EH (cell line): ENCODE results near the gene ARNT2.

Experiments
- DNase-seq: peaks from one replicate; pipeline ENCODE4 v3.0.0-alpha.2; 2015; ENCODE audit warnings: low read depth

Gene ARNT2

DNA sequence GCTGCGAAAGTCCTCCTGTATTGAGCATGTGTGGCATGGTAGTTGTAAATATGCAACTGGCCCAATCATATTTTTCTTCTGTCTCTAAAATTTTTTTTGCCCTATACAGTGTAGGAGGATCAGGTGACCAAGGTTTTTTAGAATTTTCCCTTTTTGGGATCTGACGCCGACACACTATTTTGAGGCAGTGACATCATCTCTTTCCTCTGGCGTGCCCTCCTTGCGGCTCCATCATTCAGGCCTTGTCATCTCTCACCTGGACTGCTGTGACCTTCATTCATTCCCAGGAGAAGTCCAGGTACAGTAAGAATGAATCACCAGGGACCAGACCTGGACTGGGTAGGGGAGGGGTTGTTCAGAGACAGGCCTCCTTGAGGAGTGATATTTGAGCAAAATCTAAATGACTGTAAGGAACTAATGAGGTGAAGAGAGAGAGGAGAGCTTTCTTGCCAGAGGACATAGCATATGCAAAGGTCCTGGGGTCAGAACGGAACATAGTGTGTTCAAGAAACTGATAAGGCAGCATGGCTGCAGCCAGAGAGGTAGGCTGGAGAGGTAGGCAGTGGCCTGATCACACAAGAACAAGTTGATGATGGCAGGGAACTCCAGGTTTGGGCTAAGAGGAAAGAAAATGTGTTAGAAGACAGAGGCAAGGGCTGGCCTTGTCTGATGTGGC is 38.7 kb downstream of the ARNT2 start:
- DNase-seq, result no peak

DNA sequence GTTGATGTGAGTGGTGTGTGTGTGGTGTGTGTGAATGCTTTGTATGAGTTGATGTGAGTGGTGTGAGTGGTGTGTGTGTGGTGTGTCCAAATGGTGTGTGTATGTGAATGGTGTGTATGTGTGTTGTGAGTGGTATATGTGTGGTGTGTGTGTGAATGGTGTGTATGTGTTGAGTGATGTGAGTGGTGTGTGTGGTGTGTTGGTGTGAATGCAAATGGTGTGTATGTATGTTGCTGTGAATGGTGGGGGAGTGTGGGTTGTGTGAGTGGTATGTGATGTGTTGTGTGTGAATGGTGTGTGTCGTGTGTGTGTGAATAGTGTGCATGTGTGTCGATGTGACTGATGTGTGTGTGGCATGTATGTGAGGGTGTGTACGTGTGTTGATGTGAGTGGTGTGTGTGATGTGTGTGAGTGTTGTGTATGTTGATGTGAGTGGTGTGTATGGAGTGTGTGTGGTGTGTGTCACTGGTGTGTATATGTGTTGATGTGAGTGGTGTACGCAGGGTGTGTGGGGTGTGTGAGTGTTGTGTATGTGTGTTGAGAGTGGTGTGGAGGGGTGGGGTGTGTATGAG is 40.6 kb downstream of the ARNT2 start:
- no peak for DNase-seq

DNA sequence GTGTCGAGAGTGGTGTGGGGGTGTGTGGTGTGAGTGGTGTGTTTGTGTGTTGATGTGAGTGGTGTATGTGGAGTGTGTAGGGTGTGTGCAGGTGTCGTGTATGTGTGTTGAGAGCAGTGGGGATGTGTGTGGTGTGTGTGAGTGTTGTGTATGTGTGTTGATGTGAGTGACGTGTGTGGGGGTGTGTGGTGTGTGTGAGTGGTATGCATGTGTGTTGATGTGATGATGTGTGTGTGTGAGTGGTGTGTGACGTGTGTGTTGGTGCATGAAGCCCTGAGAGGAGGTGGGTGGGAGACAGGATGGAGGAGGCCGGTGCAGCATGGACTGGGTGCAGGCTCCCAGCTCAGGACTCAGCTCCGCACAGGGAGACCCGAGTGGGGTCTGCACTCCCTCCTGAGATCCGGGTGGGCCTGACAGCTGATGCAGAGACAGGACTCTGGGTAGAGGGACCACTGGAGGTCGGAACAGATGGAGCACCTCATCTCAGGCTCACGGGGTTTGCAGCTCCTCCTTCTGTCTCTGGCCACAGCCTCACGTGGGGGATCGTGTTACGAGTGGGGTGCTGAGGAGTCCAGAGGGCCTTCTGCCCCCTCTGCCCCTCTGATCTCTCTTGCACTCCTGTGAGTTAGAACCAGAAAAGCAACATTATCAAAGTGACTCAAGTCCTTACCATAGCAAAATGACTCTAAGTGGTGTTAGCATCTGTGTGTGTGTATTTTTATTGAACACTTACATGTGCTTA is 41.3 kb downstream of the ARNT2 start:
- DNase-seq, result no peak

DNA sequence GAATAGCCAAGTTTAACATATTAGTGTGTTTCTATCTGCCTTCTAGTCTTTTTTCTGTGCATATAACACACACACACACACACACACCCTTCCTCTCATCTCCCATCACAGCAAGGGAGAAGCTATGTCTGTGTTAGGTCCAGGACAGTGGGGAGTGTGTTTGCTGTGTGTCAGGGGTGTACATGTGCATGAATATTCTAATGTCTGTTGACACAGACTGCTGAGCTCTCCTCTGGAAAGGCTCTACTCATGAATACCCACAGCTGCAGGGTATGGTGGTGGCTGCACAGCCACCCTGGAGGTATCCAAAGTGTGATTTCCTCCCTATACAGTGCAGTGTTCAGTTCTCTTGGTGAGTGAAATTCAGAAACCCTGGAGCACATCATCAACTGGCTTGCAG is 42.9 kb downstream of the ARNT2 start:
- DNase-seq, result no peak

DNA sequence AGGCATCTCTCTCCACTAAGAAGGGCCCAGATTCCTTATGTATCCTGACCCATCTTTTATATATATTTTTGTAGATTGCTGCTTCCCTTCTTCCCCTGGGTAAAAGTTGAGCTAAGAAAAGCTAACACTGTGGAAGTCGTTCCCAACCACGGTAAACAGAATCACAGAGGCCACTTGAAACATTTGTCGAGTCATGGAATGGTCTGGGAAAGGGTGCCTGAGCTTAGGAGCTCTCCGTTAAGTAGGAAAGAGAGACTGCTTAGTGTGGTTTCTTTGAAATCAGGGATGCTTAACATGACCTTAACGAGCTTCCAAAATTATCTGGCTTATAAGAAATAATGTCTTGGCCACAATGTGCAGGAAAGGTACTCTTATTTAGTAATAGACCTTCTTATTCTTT is 45.6 kb downstream of the ARNT2 start:
- DNase-seq, result no peak

DNA sequence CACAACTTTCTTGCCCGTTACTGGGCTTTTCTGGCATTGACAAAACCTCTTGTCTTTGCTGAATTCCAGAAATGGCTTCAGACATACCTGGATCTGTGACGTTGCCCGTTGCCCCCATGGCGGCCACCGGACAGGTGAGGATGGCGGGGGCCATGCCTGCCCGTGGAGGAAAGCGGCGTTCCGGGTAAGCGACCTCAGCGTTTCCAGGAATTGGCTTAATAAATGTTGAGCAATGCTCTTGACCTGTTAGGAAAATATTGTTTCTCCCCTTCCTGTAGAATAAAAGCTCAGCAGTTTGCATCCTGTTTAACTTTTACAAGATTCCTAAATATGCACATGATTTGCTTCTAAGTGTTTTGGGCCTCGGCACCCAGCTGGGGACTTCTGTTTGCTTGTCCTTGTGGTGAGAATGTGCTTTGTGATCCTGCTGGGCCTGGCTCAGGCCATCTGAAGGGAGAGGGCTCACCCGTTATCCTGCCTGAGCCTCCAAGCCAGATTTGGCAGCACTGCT is 46.7 kb downstream of the ARNT2 start:
- DNase-seq, result no peak

DNA sequence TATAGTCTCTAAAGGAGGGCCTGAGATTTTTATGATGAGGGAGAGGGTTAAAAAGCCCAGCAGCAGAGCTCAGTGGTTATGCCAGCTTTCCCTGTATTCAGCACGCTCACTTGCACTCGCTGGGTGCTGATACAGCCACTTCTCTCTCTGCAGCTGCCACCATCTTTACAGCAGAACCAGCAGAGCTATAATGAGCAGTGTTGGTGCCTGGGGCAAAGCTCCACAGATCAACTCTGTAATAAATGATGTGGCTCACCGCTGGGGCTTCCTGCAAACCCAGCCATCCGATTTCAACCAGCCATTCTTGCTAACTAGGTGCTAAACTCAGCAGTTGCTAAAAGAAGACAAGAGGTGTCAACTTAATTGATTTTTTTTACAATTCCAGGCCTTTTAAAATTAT is 48.0 kb downstream of the ARNT2 start:
- no peak for DNase-seq

DNA sequence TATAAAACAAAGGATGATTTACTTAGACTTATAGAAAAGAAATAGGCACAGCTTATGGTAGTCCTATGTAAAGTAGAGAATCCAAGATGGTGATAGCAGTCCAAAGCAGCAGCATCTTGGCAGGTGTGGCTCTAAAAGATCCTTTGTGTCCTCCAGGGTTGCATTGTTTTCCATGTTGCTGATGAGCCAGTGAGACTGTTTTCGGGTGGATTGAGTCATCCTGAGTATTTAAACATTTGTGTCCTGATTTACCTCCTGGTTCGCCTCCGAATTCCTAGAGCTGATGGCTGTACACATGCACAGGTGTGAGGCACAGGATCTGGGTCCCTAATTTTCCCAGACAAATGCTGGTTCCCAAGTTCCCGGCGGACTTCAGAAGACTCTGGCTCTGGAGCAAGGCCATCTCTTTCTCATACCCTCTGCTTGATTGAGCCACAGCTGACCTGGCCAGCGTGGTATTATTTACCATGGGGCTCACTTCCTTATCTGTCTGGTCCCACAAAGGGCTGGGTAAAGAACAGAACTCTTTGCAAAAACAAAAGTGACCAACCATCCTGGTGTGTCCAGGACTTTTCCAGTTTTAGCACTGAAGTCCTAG is 51.0 kb downstream of the ARNT2 start:
- DNase-seq, result no peak

DNA sequence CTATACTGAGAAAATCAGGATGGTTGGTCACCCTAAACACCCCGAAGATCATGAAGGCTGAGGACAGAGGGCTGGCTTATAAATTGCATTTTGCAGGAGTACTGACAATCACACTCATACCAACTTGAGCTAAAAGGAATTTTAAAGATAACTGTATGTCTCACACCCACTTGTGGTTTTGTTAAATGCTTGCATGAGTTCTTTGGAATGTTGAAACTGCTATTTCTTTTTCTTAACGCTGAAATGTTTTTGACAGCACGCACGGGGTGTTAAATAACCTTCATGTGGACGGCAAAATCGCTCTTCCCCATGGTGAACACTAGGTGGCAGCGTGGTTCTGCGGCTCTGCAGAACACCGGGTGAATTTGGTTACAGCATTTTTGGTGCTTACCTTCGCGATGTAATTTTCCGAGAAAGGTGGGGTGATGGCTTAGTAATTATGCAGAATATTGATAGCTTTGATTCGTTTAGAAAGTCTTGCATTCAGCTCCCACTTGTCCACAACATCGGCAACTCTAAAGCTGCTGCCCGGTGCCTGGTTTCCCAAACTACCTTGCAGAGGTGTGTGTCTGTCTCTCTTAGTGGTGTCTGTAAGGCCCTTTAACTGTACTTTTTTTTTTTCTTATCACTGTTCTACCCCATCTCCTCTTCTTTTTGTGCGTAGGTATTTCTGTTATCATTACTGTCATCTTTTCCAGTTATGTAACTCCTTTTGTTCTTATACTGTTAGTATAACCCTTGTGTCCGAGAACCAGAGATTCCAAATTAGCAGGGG is 51.7 kb downstream of the ARNT2 start:
- DNase-seq, result peak; percentile 96

DNA sequence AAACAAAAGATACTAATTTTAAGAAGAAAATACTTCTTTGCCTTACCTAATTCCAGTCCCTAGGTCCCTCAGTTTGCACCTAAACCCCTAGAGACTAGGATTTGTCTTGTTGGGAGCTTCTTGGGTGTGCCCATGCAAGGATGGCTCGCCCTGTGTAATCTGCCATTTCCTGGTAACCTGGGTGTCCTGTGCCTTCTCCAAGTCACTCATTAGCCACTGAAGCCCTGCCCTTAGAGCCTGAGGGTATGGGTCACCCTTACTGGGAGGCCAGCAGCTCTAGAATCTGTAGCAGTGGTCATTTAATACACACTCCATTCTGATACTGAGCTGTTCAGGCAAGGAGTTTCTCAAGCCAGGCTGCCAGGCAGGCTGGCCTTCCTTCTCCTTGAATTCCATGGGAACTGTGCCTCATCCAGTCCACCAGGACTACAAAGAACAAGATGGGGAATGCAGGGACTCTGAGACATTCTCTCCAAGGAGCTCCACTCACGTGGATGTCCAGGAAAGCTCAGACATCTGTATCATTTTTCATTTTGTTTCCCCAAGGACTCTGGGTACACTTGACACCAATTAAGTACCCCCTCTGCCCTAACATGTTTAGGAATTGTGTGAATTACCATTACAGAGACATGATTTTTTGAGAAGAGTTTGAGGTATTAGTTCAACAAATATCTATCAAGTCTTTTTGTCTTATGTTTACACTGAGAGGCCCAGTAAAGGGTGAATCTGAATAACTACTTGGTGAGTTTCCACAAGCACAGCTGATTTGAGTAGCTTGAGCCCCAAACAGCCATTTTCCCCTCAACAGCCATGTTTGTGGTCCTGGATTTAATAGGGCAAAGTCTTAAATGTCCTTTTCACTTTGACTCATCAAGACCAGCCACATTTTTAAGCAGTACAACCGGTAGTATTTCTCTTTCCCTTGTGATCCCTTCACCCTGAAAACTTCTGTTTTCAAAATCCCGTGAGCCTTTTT is 52.6 kb downstream of the ARNT2 start:
- peak; percentile 67 for DNase-seq

DNA sequence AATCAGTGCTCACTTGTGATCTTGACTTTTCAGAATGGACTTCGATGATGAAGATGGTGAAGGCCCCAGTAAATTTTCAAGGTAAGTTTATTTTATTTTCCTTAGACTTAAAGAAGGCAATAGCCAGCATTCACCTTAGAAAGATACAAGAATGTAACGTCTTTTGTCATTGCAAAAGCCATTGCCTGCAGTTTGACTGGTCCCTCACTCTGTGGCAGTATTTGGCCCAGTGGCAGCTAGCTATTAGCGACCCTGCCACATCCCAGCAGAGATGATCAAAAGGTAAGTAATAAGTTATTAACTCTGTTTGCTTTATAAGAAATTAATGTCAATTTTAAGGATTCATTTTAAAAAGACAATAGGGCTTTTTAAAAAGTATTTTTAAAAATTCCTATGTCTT is 53.7 kb downstream of the ARNT2 start:
- DNase-seq, result no peak

DNA sequence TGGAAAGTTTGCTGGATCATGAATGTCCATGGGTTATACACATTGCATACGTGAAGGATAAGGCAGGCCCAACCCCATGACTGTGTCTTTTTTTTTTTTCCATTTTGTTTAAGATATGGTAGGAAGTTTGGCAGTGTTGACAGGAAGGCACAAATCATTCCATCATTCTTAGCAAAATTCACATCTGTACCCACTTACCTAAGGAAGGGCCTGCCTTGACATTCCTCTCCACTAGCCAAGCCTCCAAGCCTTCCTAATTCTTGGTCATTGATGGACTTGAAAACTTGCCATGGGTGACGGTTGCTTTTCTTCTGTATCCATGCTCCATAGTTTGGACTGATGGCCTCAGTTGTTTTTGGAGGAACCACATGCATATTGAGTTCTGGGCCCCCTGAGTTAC is 54.4 kb downstream of the ARNT2 start:
- no peak for DNase-seq

DNA sequence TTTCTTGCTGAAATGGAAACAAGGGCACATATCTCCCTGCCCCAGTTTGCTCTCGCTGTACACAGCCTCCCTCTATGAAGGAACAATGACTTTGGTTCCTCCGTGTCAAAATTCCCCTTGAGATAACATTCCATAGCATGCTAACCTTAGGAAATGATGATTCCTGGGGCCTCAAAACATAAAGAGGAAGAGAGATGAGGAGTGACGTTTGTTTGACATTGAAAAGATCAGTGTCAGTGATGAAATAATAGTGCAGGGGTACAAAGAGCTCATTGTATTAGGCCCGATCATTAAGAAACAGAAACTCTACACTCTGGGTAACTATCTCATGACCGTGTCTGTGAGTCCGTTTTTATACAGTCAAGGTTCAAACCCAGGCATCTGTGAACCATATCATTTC is 55.2 kb downstream of the ARNT2 start:
- no peak for DNase-seq

DNA sequence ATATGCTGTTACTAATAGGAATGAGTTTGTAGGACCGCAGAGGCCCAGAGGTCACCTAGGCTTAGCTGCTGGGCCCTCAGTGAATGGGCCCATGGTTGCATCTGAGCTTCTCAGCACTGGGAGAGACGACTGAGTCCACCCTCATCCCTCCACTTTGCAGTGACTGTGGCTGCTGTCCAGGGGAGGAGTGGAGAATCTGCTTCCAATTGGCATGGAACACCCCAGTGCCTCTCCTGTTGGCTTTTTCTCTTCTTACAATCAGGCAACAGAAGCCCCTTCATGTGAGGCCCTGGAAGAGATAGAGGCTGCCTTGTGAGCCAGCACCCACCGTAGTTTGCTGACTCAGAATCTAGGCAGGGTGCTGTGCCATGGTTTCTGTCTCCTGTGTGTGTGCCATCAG is 55.6 kb downstream of the ARNT2 start:
- no peak for DNase-seq

DNA sequence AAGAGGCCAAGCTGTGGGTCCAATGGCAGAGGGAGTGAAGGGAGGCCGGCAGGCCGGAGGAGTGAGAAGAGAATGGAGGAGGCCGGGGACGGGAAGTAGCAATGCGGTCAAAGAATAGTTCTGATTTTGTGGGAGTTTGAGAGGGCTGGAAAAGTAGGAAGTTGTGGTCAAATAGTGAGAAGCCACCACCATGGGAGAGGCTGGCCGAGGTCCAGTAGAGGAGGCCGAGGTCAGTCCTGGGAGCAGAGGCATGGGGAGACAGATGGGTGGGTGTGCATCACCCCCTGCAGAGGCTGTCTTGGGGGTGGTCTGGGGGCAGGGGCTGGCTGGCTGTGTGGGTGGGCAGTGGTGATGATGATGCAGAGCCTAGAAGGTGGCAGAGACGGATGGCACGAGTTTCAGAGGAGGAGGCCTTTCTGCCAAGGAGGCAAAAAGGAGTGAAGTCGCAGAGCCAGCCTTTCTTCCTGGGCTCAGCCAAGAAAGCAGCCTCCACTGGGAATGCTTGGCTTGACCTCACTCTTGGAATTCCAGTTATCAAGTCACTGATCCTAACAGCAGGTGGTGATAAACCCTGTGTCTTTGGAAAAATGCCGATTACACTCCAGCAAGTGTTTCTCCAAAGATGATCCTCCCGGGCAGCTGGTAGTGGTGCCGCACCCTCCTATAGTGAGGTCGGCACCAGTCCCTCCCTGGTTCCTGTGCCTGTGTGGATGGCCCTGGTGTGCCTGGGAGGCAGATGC is 57.3 kb downstream of the ARNT2 start:
- peak; percentile 31 for DNase-seq

DNA sequence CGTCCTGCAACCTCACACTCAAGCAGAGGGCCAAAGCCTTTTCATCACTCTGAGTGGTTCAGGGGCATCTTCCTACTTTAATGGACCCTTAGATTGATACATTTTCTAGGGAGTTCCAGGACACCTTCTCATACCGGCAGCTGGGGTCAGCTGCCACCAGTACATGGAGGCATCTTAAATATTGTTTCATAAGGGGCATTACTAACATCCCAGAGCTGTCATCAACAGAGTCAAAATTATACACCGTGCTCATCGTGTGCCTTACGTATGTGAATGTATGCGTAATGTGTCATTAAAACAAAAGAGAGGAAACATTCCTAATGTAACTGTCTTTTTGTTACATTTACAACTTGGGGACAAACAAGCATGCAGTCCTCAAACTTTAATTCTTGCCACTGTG is 57.9 kb downstream of the ARNT2 start:
- no peak for DNase-seq

DNA sequence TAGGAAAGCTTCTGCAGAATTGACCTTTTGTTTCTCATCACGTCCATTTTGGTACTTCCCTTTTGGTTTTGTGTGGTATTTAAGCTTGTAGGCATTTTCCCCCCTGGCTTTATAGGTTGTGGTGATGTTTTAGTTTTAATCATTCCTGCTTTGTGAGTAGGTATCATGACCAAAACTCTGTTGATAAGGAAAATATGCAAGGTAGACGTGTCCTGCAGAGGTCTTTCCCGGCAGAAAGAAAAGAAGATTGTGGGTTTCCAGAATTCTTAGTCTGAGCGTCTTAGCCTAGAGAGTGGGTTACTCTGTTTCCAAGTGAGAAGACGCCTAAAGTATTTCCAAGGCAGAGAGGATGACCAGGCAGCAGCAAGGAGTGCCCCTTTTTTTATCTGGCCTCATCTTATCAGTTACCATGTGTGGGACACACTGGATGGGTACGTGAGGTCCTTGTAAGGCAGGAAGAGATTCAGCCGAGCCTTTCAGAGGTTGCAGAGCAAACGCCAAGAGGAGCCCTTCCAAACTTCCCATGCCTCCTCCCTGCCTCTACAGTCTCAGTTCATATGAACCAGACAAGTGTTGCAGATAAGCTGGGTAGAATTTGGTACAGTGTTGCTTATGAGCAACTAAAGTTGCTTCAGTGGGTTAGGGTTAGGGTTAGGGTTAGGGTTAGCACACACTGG is 58.8 kb downstream of the ARNT2 start:
- DNase-seq, result no peak

DNA sequence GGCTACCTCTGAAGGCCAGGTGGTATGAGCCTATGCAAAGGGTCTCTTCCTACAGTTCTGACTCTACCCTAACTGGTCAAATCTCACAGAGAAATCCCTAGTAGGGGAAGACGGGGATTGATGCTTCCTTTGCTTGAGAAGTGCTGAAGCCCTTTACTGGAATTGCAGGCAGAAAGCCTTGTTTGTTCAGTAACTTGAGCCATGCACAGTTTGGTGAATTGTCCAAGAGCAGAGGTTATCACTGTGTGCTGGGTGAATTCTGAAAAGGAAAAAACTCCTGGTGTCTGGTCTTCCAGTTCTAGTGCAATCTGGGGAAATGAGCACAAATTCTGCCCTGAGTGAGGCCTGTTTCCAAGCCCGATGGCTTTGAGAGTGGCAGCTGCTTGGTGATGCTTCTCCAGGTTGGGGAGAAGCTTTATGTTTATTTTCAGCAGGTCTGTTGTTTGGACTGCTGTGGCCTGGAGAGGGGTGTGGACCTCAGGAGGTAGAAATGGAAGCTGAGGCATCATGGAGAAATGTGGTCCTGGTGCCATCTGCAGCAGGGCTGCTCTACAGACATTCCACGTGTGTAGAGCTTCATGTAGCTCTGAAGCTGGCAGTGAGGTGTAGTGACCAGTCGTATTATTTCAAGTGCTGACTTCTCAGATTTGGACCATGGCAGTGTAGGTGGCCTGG is 60.9 kb downstream of the ARNT2 start:
- peak; percentile 33 for DNase-seq

DNA sequence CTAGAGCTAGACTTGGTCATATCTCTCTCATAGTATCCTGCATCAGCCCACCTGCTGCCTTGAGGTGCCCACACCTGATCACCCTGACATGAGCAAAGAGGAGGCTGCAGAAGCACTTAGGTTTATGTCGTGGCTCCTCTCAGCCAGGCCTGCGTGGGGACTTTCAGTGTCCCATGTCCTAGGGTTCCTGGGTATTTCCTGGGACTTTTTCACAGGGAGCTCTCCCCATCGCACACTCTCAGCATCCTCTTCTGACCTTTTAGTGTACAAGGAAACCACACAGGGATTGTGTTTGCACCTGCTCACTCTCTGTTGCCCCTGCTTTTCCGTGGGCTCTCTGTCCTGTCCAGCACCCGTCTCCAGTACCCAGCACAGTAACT is 61.4 kb downstream of the ARNT2 start:
- DNase-seq, result no peak
